GM12801 (cell line): Measurements from ENCODE around the gene CXCR5.

Experiments used
- CTCF ChIP-seq: IDR thresholded peaks from one replicate; pipeline ENCODE4 v1.5.1; 2011; ENCODE audit warnings: control low read depth; ENCODE audit not compliant: insufficient read length; ENCODE audit errors: extremely low read depth

Gene CXCR5

GRCh38 chr11:118857385-118857784 is 26.3 kb upstream of the CXCR5 start:
- no peak for TF ChIP-seq CTCF

- no peak for TF ChIP-seq CTCF
Observed at GRCh38 chr11:118859973-118860372, 23.7 kb upstream of the CXCR5 start.

GRCh38 chr11:118868659-118869058 is 15.0 kb upstream of the CXCR5 start:
- no peak for TF ChIP-seq CTCF

- TF ChIP-seq CTCF = no peak
Observed at GRCh38 chr11:118870396-118871343, 13.0 kb upstream of the CXCR5 start.

- TF ChIP-seq CTCF = no peak
Observed at GRCh38 chr11:118872403-118872821, 11.3 kb upstream of the CXCR5 start.

GRCh38 chr11:118873804-118874203 is 9.9 kb upstream of the CXCR5 start:
- TF ChIP-seq CTCF = no peak

- no peak for TF ChIP-seq CTCF
Observed at GRCh38 chr11:118876286-118876685, 7.4 kb upstream of the CXCR5 start.
